ENCODE data around the gene PPP2R2D.
"Not testable (repeated sequence)": the region's sequence is repeated elsewhere in the genome, so short reads cannot be mapped to it uniquely, and the experiment has no call there.

The PPP2R2D gene

DNA sequence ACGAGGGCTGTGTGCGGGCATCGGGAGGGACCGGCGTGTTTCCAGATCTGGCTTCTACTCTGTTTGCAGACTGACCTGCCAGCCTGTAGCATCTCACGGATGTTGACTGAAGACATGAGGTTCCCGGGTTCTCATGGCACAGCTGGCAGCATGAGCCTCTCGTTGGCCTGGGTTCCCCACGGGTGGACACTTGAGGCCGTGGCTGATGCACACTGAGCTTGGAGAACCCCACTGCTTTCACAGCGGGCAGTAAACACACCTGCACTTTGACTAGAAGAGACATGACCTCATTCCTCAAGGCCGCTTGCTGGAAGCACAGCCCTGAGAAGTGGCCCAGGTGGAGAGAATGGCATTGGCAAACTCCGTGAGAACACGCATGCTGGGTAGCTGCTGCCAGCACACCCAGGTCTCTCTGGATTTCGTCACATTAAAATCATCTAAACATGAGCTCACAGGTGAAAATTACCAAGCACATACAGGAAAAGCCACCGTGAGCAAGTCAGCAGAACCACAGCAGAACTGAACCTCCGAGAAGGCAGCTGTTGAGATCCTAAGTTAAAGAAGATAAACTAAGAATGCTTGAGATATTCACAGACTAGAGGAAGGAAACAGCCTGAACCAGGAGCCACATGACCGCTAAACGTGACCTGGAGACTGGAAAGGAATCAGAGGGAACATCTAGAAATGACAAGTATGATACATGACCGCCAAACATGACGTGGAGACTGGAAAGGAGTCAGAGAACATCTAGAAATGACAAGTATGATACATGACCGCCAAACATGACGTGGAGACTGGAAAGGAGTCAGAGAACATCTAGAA lies 48.4 kb downstream of the PPP2R2D start:
- DNase-seq (ENCODE audit: low spot score) = no peak

GRCh38 chr10:131949908-131950307 lies 49.1 kb downstream of the PPP2R2D start:
- not testable (repeated sequence) for DNase-seq (ENCODE audit: low spot score)

DNA sequence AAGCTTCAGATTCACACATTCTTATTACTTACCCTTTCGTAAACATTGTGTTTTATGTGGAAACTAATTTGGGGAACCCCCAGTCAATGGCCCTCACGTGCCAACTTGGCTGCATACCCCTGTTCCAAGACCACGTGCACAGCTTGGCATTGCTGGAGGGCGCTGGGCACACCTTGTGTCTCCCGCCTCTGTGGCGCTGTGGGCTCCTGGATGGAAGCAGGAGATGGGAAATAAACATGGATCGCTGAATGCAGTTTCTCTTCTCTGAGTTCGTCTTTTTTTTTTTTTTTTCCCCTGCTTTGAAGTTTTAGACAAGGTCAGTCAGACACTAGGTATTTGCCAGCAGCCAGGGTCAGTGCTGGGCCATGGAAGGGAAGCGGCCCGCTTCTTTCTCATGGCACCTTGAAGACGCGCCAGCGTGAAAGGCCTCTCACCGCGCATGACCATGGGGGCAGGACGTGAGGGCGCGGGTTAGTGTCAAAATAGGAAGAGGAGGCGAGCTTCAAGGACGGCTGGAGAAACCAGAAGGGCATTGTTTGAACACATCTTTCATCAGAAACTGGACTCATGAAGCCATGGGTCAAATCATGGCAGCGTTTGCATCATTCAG lies 53.7 kb downstream of the PPP2R2D start:
- no peak for DNase-seq (ENCODE audit: low spot score)

DNA sequence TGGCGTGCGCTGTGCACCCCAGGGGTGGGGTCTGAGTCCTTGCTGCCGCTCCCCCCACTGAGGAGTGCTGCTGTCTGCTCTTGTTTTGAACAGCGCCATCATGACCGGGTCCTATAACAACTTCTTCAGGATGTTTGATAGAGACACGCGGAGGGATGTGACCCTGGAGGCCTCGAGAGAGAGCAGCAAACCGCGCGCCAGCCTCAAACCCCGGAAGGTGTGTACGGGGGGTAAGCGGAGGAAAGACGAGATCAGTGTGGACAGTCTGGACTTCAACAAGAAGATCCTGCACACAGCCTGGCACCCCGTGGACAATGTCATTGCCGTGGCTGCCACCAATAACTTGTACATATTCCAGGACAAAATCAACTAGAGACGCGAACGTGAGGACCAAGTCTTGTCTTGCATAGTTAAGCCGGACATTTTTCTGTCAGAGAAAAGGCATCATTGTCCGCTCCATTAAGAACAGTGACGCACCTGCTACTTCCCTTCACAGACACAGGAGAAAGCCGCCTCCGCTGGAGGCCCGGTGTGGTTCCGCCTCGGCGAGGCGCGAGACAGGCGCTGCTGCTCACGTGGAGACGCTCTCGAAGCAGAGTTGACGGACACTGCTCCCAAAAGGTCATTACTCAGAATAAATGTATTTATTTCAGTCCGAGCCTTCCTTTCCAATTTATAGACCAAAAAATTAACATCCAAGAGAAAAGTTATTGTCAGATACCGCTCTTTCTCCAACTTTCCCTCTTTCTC lies 55.0 kb downstream of the PPP2R2D start:
- no peak for DNase-seq (ENCODE audit: low spot score)

- no peak for DNase-seq (ENCODE audit: low spot score)
Measured at GRCh38 chr10:131959841-131960240, 59.0 kb downstream of the PPP2R2D start.

- DNase-seq (ENCODE audit: low spot score) = no peak
Measured at GRCh38 chr10:131960631-131961046, 59.8 kb downstream of the PPP2R2D start.

- no peak for DNase-seq (ENCODE audit: low spot score)
Measured at GRCh38 chr10:131961047-131961776, 60.4 kb downstream of the PPP2R2D start.

DNA sequence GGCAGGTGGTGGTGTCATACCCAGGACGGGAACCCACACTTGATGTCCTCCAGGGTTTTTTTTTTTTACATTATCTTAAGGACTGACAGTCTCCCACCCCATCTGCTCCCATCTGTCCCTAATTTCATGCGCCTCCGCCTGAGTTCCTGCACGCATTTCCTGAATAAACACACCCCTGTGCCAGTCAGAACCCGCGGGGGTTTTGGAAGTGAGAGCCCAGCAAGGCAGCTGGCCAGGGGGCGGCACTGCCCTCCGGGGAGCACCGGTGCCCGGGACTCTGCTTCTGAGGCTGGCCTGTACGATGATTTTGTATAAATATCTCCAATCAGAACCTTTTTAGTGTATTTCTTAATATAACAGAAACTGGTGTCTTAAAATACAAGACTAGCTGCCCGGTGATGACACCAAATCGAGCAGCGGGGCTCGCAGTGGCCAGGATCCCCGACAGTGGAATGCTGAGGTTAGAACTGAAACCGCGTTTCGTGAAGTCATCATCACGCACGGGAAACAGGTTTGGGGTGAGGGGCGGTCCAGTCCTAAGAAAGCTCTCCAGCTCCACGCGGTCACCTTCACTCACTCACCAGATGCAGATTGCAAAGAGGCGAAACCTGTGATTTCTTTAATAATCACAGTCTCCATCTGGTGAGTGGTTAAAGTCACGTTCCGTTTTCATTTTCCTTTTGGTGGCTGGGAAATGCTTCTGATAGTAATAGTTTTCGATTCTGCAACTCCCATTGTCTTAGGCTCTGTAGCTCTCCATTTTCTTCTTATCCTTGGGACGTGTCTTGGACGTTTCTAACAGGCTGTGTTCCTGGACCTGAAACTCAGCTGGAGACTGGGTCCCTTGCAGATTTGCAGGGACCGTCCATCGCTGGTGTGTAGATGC lies 61.2 kb downstream of the PPP2R2D start:
- peak; percentile 69 for DNase-seq (ENCODE audit: low spot score)

- DNase-seq (ENCODE audit: low spot score) = no peak
Measured at GRCh38 chr10:131963350-131963749, 62.5 kb downstream of the PPP2R2D start.

GRCh38 chr10:131963811-131964210 lies 63.0 kb downstream of the PPP2R2D start:
- no peak for DNase-seq (ENCODE audit: low spot score)

DNA sequence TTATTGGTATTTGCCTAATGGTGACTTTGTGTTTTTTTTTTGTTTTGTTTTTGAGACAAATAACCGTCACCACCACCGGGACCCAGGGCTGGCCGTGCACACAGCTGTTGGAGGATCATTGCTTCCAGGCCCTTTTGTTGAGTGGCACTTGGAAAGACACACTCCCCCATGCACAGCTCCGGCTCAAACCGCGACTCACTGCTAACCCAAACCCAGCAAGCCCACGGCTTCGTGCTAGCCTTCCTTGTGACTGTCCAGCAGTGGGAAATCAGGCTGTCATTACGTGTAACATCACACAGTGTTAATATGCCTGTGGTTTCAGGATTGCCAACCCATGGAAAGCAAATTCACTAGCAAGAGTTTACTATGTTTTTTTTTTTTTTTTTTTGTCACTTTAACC lies 63.5 kb downstream of the PPP2R2D start:
- no peak for DNase-seq (ENCODE audit: low spot score)

- no peak for DNase-seq (ENCODE audit: low spot score)
Measured at GRCh38 chr10:131968949-131969348, 68.1 kb downstream of the PPP2R2D start.

DNA sequence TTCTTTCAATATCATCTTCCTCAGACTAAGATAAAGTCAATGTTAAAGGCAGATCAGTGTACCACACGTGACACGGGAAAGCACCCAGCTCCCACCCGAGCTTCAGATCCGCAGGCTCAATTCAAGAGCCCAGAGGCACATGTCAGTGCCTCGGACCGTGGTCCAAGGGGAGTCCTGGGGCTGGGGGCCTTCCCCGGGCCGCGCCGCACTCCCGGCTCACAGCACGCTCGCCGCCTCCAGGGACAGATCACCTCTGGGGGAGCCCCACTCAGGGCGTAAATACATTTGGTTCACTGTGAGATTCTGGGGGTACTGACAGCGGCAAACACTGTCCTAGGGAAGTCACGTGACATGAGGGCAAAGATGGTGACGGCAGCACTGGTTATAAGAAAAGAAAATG lies 70.1 kb downstream of the PPP2R2D start:
- DNase-seq (ENCODE audit: low spot score) = no peak

DNA sequence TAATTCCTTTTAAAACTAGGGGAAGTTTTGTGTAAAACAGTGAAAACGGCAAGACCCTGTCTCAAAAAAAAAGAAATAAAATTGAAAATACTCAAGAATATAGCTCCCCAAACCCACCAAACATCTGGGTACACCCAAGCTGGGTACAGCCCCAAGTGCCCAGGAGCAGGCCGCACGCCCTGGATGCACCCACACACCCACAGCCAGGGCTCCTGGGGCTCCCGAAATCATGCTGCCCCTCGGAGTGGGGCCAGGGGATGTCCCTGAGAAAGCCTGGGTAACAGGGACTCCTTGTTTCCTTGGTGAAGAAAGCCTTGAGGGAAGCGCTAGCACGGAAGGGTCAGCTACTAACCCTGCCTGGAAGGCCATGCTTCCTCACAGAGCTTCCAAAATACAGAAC lies 70.8 kb downstream of the PPP2R2D start:
- DNase-seq (ENCODE audit: low spot score) = no peak

DNA sequence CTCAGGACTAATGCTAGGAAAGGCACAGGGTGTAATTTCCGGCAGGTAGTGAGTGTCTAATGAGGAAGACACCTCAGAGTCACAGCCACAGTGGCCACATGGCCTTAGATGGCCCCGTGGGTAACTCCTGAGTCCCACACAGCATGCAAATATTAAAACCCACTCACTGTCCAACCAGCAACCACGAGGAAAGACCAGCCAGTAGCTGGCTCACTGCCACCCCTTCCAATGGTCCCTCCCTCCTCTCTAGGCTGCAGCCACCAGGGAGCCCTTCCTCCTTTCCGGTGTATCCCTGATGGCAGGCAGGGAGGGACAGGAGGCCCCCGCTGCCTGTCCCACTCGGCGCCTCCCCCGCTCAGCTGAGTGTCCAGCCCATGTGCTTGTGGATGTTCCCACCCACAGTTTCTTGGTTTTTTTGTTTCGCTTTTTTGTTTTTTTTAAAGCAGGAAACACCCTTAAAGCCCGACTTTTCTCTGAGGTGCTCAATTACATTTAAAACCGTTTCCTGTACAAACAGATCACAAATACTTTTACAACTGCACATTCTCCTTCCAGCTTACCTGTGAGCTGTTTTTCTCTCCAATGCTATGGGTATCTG lies 71.8 kb downstream of the PPP2R2D start:
- DNase-seq (ENCODE audit: low spot score) = no peak

DNA sequence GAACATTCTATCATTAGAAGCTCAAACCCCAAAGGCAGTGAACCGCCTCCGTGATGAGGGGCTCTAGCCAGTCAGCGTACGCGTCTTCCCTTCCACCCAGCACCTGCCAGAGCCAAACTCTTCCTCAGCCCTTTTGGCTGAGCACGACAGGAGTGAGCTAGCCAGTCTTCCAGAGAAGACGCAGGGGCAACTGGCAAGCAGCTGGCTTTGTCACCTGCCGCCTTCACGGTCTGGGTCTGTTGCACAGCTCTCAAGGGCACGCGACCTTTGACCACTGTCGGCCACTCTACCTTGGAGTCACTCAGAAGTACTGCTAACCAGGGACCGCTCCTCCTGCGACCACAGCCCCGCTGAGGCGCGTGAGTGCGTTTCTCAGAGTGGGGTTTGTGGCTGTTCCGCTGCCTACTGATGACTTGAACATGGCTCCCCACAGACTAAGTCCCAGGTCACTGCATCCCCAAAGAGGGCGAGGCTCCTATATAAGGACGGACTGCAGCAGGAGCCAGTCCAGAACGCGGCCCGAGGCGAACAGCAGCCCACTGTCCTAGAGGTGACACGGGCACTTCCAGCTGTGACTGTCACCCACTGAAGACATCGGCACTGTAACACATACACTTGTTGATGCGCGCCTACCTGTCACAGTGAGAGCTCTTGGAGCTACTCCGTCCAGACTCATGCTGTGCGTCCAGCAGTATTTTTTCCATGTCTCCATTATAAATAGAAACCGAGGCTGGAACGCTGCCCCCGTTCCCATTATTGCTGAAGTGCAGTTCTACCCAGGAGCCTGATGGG lies 72.5 kb downstream of the PPP2R2D start:
- DNase-seq (ENCODE audit: low spot score) = no peak

DNA sequence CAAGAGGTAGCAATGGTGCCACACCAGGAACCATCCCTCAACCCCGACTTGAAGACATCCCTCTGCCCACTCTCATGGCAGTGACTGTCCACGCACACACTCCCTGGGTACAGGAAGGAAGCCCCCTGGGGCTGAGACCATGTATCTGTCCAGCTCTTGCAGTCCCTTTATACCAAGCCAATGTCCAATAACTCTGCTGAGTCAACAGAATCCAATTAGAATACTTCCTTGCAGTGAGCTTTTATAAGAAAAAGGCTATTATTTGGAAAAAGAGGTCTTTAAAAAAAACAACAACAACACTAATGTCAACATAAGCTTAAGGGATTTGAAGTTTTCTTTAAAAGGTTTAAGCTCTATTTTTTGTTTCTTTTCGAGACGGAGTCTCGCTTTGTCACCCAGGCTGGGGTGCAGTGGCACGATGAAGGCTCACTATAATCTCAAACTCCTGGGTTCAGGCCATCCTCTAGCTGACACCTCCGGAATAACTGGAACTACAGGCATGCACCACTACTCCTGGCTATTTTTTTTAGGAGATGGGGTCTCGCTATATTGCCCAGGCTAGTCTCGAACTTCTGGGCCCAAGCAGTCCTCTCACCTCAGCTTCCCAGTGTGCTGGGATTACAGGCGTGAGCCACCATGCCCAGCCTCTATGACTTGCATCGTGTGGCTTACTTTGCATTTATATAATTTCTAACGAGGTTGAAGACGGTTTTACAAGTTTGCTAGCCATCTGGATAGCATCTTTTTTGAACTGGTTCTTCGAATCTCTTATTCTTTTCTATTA lies 73.4 kb downstream of the PPP2R2D start:
- DNase-seq (ENCODE audit: low spot score) = no peak

DNA sequence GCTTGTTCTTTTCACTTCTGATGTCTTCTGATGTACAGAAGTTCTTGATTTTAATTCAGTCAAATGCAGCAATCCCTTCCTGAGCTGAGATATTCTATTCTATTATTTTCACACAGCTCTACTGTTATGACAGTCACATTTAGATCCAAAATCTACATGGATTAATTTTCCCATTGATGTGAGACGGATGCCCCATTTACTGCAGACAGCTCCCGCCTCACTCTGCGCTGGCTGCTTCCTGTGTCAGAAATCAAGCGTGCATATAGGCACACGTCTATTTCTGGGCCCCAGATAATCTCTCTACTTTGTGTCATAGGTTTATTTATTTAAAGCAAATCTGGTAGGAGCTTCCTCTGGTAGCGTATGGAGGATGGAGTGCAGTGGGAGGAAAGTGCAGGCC lies 74.2 kb downstream of the PPP2R2D start:
- DNase-seq (ENCODE audit: low spot score) = no peak

- DNase-seq (ENCODE audit: low spot score) = no peak
Measured at GRCh38 chr10:131975796-131976195, 75.0 kb downstream of the PPP2R2D start.
